GM12878 (cell line): Measurements from ENCODE around the gene TNRC6C. TPM values are rescaled to one million over a fixed set of nuclear protein-coding genes. Genes with fewer than 3 reads are reported as not detected.

Source experiments
- BCL11A ChIP-seq: IDR thresholded peaks from 2 replicates; pipeline ENCODE4 v1.6.1; 2011; ENCODE audit warnings: low read depth, low read length
- CHD1 ChIP-seq: IDR thresholded peaks from 2 replicates; pipeline ENCODE4 v1.6.1; 2012; ENCODE audit warnings: low read depth, low read length, improper control_type of control experiment
- CREM ChIP-seq: IDR thresholded peaks from 2 replicates; pipeline ENCODE4 v1.6.1; 2014; ENCODE audit warnings: antibody characterized with exemption, low read depth
- NBN ChIP-seq: fragments of 450-650 bp; IDR thresholded peaks from 2 replicates; pipeline ENCODE4 v1.6.1; 2016
- NFYB ChIP-seq: IDR thresholded peaks from 2 replicates; pipeline ENCODE4 v1.6.1; 2011; ENCODE audit warnings: low read depth, mild to moderate bottlenecking, low read length, improper control_type of control experiment, moderate library complexity; ENCODE audit not compliant: insufficient read depth
- NR2C2 ChIP-seq: IDR thresholded peaks from 2 replicates; pipeline ENCODE4 v1.6.1; 2011; ENCODE audit warnings: borderline replicate concordance, low read depth; ENCODE audit not compliant: control insufficient read depth, insufficient read length
- RB1 ChIP-seq: fragments of 450-650 bp; formaldehyde crosslinking; IDR thresholded peaks from 2 replicates; pipeline ENCODE4 v1.6.1; 2017; ENCODE audit warnings: mild to moderate bottlenecking, borderline replicate concordance
- SMC3 ChIP-seq: IDR thresholded peaks from 2 replicates; pipeline ENCODE4 v1.6.1; 2011; ENCODE audit warnings: low read length, improper control_type of control experiment, borderline replicate concordance
- TCF3 ChIP-seq: IDR thresholded peaks from 2 replicates; pipeline ENCODE4 v1.6.1; 2012; ENCODE audit warnings: low read depth, mild to moderate bottlenecking, low read length, borderline replicate concordance; ENCODE audit not compliant: insufficient read depth
- YY1 ChIP-seq: IDR thresholded peaks from 2 replicates; pipeline ENCODE4 v1.6.1; 2011; ENCODE audit warnings: low read depth, mild to moderate bottlenecking, low read length
- polyA plus RNA-seq, 11 experiments: library from polyadenylated mRNA; depleted of rRNA in 4 of 11; unstranded in 6 of 11; stranded (reverse) in 5 of 11; fragments of >200 nt; fragmentation: Nextera tagmentation in 4 of 11; fragmentation: Illumina TruSeq in 1 of 11; extraction: Ambion mirVana in 4 of 11; extraction: Trizol in 1 of 11; gene quantifications; 1 replicate in 1 of 11; 2 replicates in 10 of 11; pipeline versions ENCODE4 v1.2.1 to v1.2.3, GENCODE V29; 2011 to 2016; ENCODE audit warnings: inconsistent platforms in 2 of 11, missing spikeins in 2 of 11, low read depth in 1 of 11
- total RNA-seq, 4 experiments: library from RNA; depleted of rRNA in 3 of 4; stranded (reverse); fragments of >200 nt in 3 of 4; fragmentation: Illumina TruSeq in 1 of 4; extraction: Trizol in 1 of 4; gene quantifications; 2 replicates each; pipeline versions ENCODE4 v1.2.1 to v1.2.3, GENCODE V29; 2013 to 2021
- TF ChIP-seq, protein P1 (sequence below): fragments of 450-650 bp; IDR thresholded peaks from 2 replicates; pipeline ENCODE4 v1.6.1; 2017; ENCODE audit warnings: mild to moderate bottlenecking, low read depth, inconsistent platforms; ENCODE audit not compliant: poor library complexity, severe bottlenecking
- TF ChIP-seq, protein P2 (sequence below): fragments of 450-650 bp; IDR thresholded peaks from 2 replicates; pipeline ENCODE4 v1.6.1; 2017; ENCODE audit warnings: low read depth, mild to moderate bottlenecking, moderate library complexity
- TF ChIP-seq, protein P3 (sequence below): fragments of 450-650 bp; IDR thresholded peaks from 2 replicates; pipeline ENCODE4 v1.6.1; 2018; ENCODE audit warnings: mild to moderate bottlenecking, low read depth, moderate library complexity; ENCODE audit not compliant: partially characterized antibody
- TF ChIP-seq, protein P4 (sequence below): fragments of 450-650 bp; IDR thresholded peaks from 2 replicates; pipeline ENCODE4 v1.6.1; 2017; ENCODE audit warnings: mild to moderate bottlenecking, moderate library complexity

The TNRC6C gene
- total and polyA plus RNA-seq, 10 of the 15 experiments (the other 5 are each of a cell fraction or from before 2014, with no cell fraction given) = 0.40 to 6.1 (median 0.96) TPM

DNA sequence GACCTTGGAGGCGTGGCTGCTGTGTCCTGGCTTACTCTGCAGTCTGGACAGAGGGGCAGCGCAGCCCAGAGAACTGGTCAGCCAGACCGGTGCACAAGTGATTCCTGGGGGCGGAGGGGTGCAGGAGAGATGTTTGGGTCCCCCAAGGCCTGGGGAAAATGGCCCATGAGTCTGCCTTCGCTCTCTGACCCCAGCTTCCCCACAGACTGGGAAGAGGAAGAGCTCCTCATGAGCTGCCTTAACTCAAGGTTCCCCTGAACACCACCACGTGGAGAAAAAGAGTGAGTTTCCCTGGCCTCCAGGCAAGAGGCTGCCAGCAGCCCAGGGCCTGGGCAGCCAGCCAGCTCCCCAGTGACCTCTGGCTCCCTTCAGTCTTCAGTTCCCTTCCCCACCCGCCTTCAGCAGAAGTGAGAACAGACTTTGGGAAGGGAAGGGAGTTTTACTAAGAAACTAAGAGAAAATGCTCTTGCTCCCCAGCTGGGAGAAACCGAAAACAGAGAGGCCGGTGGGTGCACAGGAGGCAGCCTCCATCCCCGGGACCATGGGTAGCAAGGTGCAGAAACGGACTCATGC is 185.7 kb downstream of the TNRC6C start (continued):
- TF ChIP-seq RB1 (peak; percentile 38; the same call in 1 of the 2 replicates), NFYB (no peak), CHD1 (no peak), CREM (no peak), NBN (no peak; the same call in 1 of the 2 replicates), SMC3 (no peak), YY1 (no peak), TCF3 (no peak; the same call in 1 of the 2 replicates), BCL11A (no peak), NR2C2 (no peak)
- TF ChIP-seq, protein P1, sequence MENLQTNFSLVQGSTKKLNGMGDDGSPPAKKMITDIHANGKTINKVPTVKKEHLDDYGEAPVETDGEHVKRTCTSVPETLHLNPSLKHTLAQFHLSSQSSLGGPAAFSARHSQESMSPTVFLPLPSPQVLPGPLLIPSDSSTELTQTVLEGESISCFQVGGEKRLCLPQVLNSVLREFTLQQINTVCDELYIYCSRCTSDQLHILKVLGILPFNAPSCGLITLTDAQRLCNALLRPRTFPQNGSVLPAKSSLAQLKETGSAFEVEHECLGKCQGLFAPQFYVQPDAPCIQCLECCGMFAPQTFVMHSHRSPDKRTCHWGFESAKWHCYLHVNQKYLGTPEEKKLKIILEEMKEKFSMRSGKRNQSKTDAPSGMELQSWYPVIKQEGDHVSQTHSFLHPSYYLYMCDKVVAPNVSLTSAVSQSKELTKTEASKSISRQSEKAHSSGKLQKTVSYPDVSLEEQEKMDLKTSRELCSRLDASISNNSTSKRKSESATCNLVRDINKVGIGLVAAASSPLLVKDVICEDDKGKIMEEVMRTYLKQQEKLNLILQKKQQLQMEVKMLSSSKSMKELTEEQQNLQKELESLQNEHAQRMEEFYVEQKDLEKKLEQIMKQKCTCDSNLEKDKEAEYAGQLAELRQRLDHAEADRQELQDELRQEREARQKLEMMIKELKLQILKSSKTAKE = no peak
- TF ChIP-seq, protein P2, sequence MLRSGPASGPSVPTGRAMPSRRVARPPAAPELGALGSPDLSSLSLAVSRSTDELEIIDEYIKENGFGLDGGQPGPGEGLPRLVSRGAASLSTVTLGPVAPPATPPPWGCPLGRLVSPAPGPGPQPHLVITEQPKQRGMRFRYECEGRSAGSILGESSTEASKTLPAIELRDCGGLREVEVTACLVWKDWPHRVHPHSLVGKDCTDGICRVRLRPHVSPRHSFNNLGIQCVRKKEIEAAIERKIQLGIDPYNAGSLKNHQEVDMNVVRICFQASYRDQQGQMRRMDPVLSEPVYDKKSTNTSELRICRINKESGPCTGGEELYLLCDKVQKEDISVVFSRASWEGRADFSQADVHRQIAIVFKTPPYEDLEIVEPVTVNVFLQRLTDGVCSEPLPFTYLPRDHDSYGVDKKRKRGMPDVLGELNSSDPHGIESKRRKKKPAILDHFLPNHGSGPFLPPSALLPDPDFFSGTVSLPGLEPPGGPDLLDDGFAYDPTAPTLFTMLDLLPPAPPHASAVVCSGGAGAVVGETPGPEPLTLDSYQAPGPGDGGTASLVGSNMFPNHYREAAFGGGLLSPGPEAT = peak; percentile 73; the same call in 1 of the 2 replicates
- TF ChIP-seq, protein P3, sequence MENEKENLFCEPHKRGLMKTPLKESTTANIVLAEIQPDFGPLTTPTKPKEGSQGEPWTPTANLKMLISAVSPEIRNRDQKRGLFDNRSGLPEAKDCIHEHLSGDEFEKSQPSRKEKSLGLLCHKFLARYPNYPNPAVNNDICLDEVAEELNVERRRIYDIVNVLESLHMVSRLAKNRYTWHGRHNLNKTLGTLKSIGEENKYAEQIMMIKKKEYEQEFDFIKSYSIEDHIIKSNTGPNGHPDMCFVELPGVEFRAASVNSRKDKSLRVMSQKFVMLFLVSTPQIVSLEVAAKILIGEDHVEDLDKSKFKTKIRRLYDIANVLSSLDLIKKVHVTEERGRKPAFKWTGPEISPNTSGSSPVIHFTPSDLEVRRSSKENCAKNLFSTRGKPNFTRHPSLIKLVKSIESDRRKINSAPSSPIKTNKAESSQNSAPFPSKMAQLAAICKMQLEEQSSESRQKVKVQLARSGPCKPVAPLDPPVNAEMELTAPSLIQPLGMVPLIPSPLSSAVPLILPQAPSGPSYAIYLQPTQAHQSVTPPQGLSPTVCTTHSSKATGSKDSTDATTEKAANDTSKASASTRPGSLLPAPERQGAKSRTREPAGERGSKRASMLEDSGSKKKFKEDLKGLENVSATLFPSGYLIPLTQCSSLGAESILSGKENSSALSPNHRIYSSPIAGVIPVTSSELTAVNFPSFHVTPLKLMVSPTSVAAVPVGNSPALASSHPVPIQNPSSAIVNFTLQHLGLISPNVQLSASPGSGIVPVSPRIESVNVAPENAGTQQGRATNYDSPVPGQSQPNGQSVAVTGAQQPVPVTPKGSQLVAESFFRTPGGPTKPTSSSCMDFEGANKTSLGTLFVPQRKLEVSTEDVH = no peak
- TF ChIP-seq, protein P4, sequence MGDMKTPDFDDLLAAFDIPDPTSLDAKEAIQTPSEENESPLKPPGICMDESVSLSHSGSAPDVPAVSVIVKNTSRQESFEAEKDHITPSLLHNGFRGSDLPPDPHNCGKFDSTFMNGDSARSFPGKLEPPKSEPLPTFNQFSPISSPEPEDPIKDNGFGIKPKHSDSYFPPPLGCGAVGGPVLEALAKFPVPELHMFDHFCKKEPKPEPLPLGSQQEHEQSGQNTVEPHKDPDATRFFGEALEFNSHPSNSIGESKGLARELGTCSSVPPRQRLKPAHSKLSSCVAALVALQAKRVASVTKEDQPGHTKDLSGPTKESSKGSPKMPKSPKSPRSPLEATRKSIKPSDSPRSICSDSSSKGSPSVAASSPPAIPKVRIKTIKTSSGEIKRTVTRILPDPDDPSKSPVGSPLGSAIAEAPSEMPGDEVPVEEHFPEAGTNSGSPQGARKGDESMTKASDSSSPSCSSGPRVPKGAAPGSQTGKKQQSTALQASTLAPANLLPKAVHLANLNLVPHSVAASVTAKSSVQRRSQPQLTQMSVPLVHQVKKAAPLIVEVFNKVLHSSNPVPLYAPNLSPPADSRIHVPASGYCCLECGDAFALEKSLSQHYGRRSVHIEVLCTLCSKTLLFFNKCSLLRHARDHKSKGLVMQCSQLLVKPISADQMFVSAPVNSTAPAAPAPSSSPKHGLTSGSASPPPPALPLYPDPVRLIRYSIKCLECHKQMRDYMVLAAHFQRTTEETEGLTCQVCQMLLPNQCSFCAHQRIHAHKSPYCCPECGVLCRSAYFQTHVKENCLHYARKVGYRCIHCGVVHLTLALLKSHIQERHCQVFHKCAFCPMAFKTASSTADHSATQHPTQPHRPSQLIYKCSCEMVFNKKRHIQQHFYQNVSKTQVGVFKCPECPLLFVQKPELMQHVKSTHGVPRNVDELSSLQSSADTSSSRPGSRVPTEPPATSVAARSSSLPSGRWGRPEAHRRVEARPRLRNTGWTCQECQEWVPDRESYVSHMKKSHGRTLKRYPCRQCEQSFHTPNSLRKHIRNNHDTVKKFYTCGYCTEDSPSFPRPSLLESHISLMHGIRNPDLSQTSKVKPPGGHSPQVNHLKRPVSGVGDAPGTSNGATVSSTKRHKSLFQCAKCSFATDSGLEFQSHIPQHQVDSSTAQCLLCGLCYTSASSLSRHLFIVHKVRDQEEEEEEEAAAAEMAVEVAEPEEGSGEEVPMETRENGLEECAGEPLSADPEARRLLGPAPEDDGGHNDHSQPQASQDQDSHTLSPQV = 0 out of 2 replicates have a peak, but pooled peaks have one; percentile 18
